Rectal smooth muscle tissue (tissue), 1 donor: ENCODE results near the gene ABCG8.

Experiments used
- H3K27ac ChIP-seq: one replicate; pipeline ENCODE4 v1.7.0; 2013; ENCODE audit warnings: low read depth, low read length, inconsistent platforms
- H3K27me3 ChIP-seq: one replicate; pipeline ENCODE4 v1.7.0; 2013; ENCODE audit warnings: low read length; ENCODE audit not compliant: control insufficient read depth, insufficient read depth
- H3K36me3 ChIP-seq: one replicate; pipeline ENCODE4 v1.7.0; 2013; ENCODE audit warnings: low read length; ENCODE audit not compliant: control insufficient read depth, insufficient read depth
- H3K4me1 ChIP-seq: one replicate; pipeline ENCODE4 v1.7.0; 2013; ENCODE audit warnings: low read length; ENCODE audit not compliant: control insufficient read depth, insufficient read depth
- H3K4me3 ChIP-seq: one replicate; pipeline ENCODE4 v1.7.0; 2013; ENCODE audit warnings: low read length
- H3K9ac ChIP-seq: one replicate; pipeline ENCODE4 v1.7.0; 2013; ENCODE audit warnings: low read length

ABCG8 gene

DNA sequence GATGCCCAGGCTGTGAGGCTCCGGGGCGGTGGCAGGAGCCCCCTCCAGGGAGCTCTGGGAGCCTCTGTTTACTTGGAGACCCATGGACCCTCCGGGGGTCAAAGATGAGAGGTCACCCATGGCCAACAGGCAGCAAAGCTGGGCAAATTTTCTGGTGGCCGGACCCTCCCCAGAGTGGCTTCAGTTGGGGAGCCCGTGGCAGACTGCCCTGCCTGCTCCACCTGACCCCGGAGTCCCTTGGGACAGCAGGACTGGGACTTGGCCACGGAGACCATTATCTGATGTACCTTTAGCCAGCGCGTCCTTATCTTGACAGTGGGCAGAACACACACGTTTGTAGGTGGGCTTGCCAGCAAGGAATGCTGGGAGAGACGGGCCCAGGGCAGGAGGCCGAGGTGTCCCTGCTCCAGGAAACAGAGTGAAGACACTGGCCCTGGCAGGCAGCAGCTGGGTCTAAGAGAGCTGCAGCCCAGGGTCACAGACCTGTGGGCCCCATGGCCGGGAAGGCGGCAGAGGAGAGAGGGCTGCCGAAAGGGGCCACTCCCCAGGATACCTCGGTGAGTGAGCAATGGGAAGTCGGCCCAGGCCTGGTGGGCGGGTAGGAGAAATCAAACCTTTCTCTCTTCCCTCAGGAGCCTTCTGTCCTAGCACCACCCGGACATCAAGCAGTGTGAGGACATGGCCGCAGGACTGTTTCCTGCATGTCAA lies at the start of gene ABCG8, which contains the start of gene ABCG5:
TSS of gene ABCG8 (plus strand) at position 412 of the 708 bp plus-strand sequence. CDS start at position 495, 83 bp downstream.
TSS of gene ABCG5 (minus strand) at position 280 of the 708 bp plus-strand sequence. CDS start at position 120, 160 bp downstream.
- Histone ChIP-seq H3K4me3 (no peak within 1 kb of the TSS), H3K9ac (no peak within 1 kb of the TSS), H3K36me3 (no peaks in the 10 kb centered on the region), H3K27ac (no peak within 1 kb of the TSS), H3K27me3 (no peaks in the 10 kb centered on the region), H3K4me1 (no peaks in the 10 kb centered on the region)

DNA sequence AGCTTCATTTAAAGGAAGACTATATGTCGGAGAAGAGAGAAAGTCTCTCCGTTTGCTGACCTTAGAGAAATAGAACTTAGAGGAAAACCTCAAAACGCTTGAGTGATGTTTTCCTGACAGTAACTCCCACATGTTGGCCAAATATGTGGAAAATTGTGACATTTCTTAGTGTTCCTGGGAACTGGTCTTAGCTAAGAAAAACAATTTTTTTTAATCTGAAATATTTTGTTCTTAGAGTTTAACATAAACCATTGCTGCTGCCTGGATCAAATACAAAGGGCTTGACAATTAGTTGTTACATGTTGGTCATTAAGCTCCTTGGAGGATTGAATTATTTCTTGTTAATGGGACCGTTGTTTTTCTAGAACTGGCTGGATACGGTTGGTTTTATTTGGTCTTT lies 48.6 kb upstream of the ABCG8 start:
- Histone ChIP-seq H3K4me3 (no peak overlapping the region), H3K36me3 (peaks cover 8% of the 10 kb centered on the region), H3K27me3 (no peaks in the 10 kb centered on the region), H3K27ac (no peak overlapping the region), H3K4me1 (no peaks in the 10 kb centered on the region), H3K9ac (no peak overlapping the region)

DNA sequence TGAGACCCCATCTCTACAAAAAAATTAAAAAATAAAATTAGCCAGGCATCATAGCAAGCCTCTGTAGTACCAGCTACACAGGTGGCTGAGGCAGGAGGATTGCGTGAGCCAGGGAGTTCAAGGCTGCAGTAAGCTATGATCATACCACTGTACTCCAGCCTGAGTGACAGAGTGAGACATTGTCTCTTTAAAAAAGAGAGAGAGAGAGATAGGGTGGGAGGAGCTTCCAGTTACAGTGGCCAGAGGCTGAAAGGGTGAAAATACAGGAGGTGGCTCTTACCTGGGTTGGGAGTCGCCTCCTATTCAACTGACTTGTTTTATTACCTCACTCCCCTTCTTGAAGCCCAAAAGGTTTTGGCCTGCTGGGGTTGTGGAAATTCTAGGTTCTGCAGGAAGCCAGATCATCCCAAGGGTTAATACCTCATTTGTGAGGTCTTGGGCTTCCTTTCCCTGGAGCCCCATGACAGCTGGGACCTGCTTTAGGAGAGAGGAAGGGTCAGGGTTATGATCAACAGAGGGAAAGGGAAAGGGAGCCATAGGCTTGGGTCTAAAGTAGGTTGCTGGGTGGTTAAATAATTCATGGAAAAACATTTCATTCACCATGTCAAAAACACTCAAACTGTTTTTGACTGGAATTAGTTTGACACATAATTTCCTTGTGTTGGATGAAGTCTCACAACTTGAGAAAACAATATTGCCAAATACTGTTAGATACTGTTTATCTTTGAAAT lies 47.6 kb upstream of the ABCG8 start:
- Histone ChIP-seq H3K4me3 (no peak overlapping the region), H3K9ac (no peak overlapping the region), H3K4me1 (no peaks in the 10 kb centered on the region), H3K27me3 (no peaks in the 10 kb centered on the region), H3K27ac (no peak overlapping the region), H3K36me3 (peaks cover 8% of the 10 kb centered on the region)

DNA sequence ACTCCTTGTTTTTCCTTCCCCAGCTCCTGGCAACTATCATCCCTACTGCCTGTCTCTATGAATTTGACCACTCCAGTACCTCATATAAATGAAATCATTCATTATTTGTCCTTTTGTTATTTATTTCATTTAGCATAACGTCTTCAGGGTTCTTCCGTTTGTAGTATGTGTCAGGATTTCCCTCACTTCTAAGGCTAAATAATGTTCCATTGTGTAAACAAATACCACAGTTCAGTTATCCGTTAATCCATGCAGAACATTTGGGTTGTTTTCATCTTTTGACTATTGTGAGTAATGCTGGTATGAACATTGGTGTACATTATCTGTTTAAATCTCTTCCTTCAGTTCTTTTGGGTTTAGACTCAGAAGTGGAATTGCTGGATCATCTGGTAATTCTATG lies 46.1 kb upstream of the ABCG8 start:
- no peak overlapping the region for H3K27ac ChIP-seq
- H3K27me3 ChIP-seq: no peaks in the 10 kb centered on the region
- H3K4me3 ChIP-seq: no peak overlapping the region
- peaks cover 8% of the 10 kb centered on the region for H3K36me3 ChIP-seq
- no peak overlapping the region for H3K9ac ChIP-seq
- H3K4me1 ChIP-seq: no peaks in the 10 kb centered on the region

DNA sequence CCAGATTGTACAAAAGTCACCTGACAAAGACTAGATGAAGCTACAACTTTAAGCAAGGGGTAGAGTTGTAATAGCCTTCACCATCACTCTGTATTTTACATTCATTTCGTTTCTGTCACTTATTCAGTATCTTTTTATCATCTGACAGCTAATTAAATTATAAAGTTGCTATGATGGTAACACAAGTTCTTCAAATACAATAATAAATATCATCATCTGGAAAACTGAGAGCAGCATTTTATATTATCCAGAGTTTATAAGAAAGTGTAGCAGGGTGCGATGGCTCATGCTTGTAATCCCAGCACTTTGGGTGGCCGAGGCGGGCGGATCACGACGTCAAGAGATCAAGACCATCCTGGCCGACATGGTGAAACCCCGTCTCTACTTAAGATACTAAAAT lies 43.8 kb upstream of the ABCG8 start:
- peaks cover 2% of the 10 kb centered on the region for H3K36me3 ChIP-seq
- no peaks in the 10 kb centered on the region for H3K4me1 ChIP-seq
- H3K4me3 ChIP-seq: no peak overlapping the region
- no peak overlapping the region for H3K9ac ChIP-seq
- no peaks in the 10 kb centered on the region for H3K27me3 ChIP-seq
- H3K27ac ChIP-seq: no peak overlapping the region

DNA sequence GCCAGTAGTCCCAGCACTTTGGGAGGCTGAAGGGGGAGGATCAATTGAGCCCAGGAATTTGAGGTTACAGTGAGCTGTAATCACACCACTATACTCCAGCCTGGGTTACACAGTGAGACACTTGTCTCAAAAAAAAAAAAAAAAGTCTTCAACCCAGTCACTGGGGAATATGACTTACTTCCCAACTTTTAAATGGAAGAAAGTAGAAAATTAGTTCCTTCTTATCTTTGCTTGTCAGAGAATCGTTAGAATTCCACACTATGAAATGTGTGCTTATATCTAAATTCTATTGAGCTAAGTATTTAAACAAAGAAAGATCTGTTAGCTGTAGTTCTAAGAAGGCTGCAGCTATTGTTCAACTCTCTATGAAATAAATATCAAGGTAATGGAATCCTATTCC lies 42.6 kb upstream of the ABCG8 start:
- no peaks in the 10 kb centered on the region for H3K27me3 ChIP-seq
- H3K9ac ChIP-seq: no peak overlapping the region
- peaks cover 2% of the 10 kb centered on the region for H3K36me3 ChIP-seq
- no peaks in the 10 kb centered on the region for H3K4me1 ChIP-seq
- no peak overlapping the region for H3K27ac ChIP-seq
- no peak overlapping the region for H3K4me3 ChIP-seq

DNA sequence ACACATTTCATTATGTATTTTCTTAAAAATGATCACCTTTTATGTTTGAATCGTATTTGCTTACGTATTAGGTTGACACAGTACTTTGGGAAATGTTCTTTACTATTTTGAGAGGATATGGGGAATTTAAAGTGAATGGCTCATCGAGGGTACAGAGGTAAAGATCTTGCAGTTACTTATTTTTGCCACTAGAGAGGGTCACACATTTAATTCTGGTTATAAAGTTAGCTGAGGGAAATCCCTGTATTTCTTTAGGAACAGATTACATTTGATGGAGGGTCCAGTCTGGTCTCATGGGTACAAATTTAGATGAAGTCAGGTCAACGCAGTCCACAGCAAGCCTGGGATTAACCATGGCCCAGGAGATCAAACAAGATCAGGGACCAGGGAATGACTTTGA lies 40.5 kb upstream of the ABCG8 start:
- H3K36me3 ChIP-seq: no peaks in the 10 kb centered on the region
- no peaks in the 10 kb centered on the region for H3K27me3 ChIP-seq
- no peak overlapping the region for H3K9ac ChIP-seq
- no peak overlapping the region for H3K27ac ChIP-seq
- H3K4me1 ChIP-seq: no peaks in the 10 kb centered on the region
- H3K4me3 ChIP-seq: no peak overlapping the region

DNA sequence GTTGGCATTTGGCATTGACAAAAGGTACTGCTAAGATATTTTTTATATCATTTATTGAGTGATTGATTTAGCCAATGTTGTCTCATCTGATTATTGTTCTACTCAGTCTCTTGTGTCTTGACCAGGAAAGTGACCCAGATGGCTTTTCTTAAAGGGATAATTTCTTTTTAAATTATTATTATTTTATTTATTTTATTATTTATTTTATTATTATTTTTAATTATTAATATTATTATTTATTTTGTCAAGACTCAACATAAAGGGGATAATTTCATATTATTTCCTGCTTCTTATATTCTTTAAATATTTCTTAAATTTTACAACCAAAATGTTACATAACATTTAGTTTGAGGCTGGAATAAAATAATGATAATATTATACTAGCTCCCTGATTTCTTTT lies 37.9 kb upstream of the ABCG8 start:
- H3K9ac ChIP-seq: no peak overlapping the region
- H3K4me3 ChIP-seq: no peak overlapping the region
- no peaks in the 10 kb centered on the region for H3K36me3 ChIP-seq
- no peaks in the 10 kb centered on the region for H3K27me3 ChIP-seq
- no peaks in the 10 kb centered on the region for H3K4me1 ChIP-seq
- H3K27ac ChIP-seq: no peak overlapping the region

DNA sequence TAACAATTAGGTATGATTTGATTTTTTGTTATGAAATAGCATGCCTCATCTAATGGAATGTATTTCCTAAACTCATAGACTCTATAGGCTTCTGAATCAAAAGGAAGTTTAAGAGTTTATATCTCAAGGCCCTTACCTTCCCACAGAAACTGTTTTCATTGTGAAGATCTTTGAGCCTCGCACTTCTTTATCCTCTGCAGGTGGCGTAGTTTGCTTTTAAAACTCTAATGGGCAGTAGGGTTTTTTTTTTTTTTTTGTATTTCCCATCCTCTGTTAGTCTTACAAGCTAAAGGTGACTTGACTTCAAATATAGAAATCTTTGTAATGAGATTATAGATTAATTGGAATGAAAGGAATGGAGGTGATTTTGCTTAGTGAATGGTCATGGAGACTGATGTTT lies 36.6 kb upstream of the ABCG8 start:
- Histone ChIP-seq H3K4me3 (no peak overlapping the region), H3K27me3 (no peaks in the 10 kb centered on the region), H3K36me3 (no peaks in the 10 kb centered on the region), H3K27ac (no peak overlapping the region), H3K4me1 (no peaks in the 10 kb centered on the region), H3K9ac (no peak overlapping the region)

DNA sequence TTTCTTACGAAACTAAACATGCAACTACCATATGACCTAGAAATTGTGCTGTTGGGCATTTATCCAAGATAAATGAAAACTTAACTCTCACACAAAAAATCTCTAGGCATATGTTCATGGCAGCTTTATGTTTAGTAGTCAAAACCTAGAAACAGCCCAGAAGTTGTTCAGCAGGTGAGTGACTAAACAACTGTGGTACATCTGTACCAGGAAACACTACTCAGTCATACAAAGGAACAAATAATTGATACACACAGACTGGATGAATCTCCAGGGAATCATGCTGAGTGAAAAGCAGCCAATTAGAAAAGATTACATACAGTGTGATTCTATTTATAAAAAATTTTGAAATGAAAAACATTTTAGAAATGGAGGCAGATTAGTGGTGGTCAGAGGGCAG lies 35.7 kb upstream of the ABCG8 start:
- Histone ChIP-seq H3K9ac (no peak overlapping the region), H3K4me3 (no peak overlapping the region), H3K4me1 (no peaks in the 10 kb centered on the region), H3K27ac (no peak overlapping the region), H3K36me3 (no peaks in the 10 kb centered on the region), H3K27me3 (no peaks in the 10 kb centered on the region)

DNA sequence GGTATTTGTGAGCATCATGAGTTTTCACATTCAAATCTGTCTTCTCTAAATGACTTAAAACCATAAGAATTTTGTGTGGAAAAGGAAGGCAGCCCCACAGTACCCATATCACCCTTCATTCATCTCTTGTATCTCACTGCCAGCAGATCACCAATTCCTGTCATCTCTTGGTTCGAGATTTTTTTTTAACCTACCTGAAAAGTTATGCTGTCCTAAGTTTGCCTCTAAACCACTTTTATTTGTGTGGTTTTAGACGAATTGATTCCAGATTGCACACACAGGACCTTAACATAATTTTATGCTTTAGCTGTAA lies 32.1 kb upstream of the ABCG8 start:
- H3K36me3 ChIP-seq: no peaks in the 10 kb centered on the region
- no peaks in the 10 kb centered on the region for H3K4me1 ChIP-seq
- H3K4me3 ChIP-seq: no peak overlapping the region
- H3K9ac ChIP-seq: no peak overlapping the region
- H3K27ac ChIP-seq: no peak overlapping the region
- H3K27me3 ChIP-seq: no peaks in the 10 kb centered on the region

DNA sequence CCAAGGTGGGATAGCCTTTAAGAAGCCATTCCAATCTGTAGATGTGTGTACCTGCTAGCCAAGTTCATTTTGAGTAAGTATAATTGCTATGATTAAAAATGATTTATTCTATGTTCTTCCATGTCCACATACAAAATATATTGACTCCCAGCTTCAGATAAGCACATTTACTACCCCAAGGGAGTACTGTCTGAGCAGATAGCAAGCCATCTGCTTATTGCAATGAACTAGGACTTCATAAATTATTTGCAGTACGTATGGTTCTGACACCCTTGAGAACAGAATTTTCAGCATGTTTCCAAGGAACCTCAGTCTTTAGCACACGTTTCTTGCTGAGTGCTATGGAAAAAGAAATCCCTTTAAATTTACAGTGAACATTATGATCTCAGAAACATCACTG lies 28.3 kb upstream of the ABCG8 start:
- H3K9ac ChIP-seq: no peak overlapping the region
- H3K4me3 ChIP-seq: no peak overlapping the region
- H3K36me3 ChIP-seq: no peaks in the 10 kb centered on the region
- H3K4me1 ChIP-seq: no peaks in the 10 kb centered on the region
- no peaks in the 10 kb centered on the region for H3K27me3 ChIP-seq
- no peak overlapping the region for H3K27ac ChIP-seq

DNA sequence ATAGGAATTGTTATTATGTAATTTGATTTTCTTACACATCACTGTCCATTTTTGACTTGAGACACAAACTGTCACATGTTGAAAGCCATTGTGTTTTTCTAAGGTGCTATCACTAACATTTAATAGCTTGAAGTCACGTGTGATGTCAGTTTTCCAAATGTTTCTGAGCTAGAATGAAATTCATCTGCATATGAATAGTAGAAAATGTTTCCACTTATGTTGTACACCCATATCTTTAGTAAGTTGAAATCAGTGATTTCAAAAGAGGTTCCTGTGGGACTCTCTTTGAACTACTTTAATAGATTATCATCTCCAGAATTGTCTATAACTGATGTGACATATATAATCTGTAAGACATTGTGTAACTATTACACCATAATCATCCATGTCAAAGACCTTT lies 27.9 kb upstream of the ABCG8 start:
- Histone ChIP-seq H3K27ac (no peak overlapping the region), H3K36me3 (no peaks in the 10 kb centered on the region), H3K4me1 (no peaks in the 10 kb centered on the region), H3K4me3 (no peak overlapping the region), H3K27me3 (no peaks in the 10 kb centered on the region), H3K9ac (no peak overlapping the region)
